GM23338 (cell line): Measurements from ENCODE around the gene CDH4.

Experiments used
- CREB1 ChIP-seq: fragments of 250-450 bp; sonication (Bioruptor Pico); IDR thresholded peaks from 2 replicates; pipeline ENCODE4 v1.5.0; 2020; ENCODE audit warnings: low read depth, mild to moderate bottlenecking, moderate library complexity
- CTCF ChIP-seq, 2 experiments: fragments of 200-600 bp in 1 of 2; sonication (generic) in 1 of 2; conservative IDR thresholded peaks; 2 replicates each; pipeline versions ENCODE4 v1.5.1 to v1.6.1; 2016 to 2017; ENCODE audit warnings: antibody characterized with exemption in 2 of 2, low read depth in 2 of 2, mild to moderate bottlenecking in 2 of 2, moderate library complexity in 1 of 2
- EZH2 ChIP-seq: fragments of 200-600 bp; sonication (generic); IDR thresholded peaks from one replicate; pipeline ENCODE4 v1.8.0; 2017; ENCODE audit warnings: antibody characterized with exemption, mild to moderate bottlenecking, low read depth; ENCODE audit not compliant: unreplicated experiment
- EZH2phosphoT487 ChIP-seq: fragments of 200-600 bp; sonication (generic); IDR thresholded peaks from one replicate; pipeline ENCODE4 v1.8.1; 2018; ENCODE audit warnings: antibody characterized with exemption; ENCODE audit not compliant: unreplicated experiment
- JUNB ChIP-seq: IDR thresholded peaks from one replicate; pipeline ENCODE4 v1.6.1; 2016; ENCODE audit warnings: antibody characterized with exemption; ENCODE audit not compliant: unreplicated experiment
- POLR2AphosphoS5 ChIP-seq: IDR thresholded peaks from 2 replicates; pipeline ENCODE4 v1.6.1; 2016; ENCODE audit warnings: antibody characterized with exemption, low read depth
- REST ChIP-seq: IDR thresholded peaks from one replicate; pipeline ENCODE4 v1.6.1; 2018; ENCODE audit warnings: antibody characterized with exemption; ENCODE audit not compliant: unreplicated experiment
- STAT1 ChIP-seq: IDR thresholded peaks from one replicate; pipeline ENCODE4 v1.6.1; 2016; ENCODE audit warnings: antibody characterized with exemption; ENCODE audit not compliant: unreplicated experiment
- ZNF114 ChIP-seq: fragments of 250-450 bp; sonication (Bioruptor Pico); IDR thresholded peaks from 2 replicates; pipeline ENCODE4 v1.5.0; 2020; ENCODE audit warnings: mild to moderate bottlenecking, moderate library complexity

GRCh38 chr20:61605862-61606557, 353.9 kb downstream of the CDH4 start:
- TF ChIP-seq EZH2phosphoT487 (no peak), CREB1 (CRISPR knock-in tag) (no peak), POLR2AphosphoS5 (no peak), CTCF (conservative IDR thresholded peaks at IDR 0.05; ENCODE audit: low read depth in 2 of 2) (no peak), EZH2 (no peak), ZNF114 (CRISPR knock-in tag) (no peak), REST (no peak), JUNB (no peak), STAT1 (no peak)
